Hindlimb muscle (tissue), 1 donor: ENCODE data around the gene ONECUT1. TPM values are rescaled to one million over a fixed set of nuclear protein-coding genes. Genes with fewer than 3 reads are reported as not detected.

Experiments
- DNase-seq: peaks from one replicate; pipeline ENCODE4 v3.0.0-alpha.2; 2013
- polyA plus RNA-seq: library from polyadenylated mRNA; unstranded; fragments of 120-200 nt; gene quantifications from one replicate; pipeline ENCODE4 v1.2.1, GENCODE V29; 2013; ENCODE audit not compliant: insufficient read length

Gene ONECUT1
- polyA plus RNA-seq, 1 donor, result not detected

DNA sequence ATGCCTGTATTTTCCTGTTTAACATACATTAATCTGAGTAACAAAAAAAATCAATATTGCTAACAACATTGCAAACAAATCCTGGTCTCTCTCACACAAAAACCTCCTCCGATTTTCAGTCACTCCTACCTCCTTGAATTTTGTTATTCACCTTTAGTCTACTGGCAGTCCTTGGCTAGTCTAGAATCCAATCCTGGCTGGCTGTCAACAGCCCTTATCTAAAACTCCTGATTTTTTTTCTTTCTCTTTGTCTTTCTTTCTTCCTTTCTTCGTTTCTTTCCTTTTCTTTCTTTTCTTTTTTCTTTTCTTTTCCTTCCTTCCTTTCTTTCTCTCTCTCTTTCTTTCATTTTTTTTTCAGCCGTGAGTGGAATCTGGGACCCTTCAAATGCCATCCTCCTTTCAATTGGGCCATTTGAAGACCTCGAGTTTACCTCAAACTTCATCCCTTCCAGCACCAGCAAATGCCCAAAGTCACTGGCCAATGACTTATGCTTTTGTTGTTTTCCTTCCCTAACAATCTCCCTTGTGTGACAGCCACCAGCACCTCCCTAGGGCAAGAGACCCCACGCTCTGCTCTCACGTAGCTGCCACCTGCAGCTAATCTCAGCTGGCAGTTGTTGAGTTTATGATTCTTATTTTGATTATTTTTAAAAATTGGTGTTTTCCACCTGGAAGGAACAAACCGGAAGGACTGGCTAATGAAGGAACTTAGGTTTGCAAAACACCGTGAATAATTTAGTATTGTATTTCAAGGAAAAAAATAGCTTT, 6.8 kb upstream of the ONECUT1 start:
- DNase-seq, result no peak

DNA sequence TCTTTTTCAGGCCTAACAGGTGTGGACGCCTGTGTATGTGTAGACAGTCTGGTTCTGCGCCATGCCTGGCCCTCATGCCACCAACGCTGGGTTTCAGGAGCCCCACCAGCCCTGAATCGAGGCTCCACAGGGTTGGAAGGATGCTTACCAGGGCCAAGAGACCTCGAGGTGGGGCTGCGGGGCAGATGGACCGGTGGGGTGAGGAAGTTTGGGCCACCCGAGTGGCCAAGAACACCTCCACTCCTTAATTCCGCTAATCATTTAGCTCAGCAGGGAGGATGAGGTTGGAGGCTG, 6.0 kb upstream of the ONECUT1 start:
- DNase-seq, result no peak

- DNase-seq, result no peak
Measured at GRCh38 chr15:52795464-52796227, 5.5 kb upstream of the ONECUT1 start.

- no peak for DNase-seq
Measured at GRCh38 chr15:52794665-52795463, 4.7 kb upstream of the ONECUT1 start.

DNA sequence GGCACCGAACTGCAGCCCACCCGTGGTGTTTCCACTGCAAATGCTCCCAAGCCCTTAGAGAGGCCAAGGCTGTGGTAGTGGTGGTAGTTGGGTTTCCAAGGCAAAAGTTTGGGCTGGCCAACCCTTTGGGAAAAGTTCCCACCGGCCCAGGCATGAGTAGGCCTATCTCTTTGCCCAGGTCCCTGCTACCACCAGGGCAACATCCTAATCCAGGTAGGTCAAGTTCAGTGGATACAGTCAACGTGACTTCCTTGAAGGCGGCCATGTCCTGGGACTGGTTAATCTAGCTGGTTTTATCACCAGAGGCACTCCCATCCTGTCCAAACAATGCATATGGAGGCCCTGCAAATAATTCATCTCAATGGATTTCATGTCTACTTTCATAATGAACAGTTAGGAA, 1.6 kb upstream of the ONECUT1 start:
- DNase-seq, result no peak

DNA sequence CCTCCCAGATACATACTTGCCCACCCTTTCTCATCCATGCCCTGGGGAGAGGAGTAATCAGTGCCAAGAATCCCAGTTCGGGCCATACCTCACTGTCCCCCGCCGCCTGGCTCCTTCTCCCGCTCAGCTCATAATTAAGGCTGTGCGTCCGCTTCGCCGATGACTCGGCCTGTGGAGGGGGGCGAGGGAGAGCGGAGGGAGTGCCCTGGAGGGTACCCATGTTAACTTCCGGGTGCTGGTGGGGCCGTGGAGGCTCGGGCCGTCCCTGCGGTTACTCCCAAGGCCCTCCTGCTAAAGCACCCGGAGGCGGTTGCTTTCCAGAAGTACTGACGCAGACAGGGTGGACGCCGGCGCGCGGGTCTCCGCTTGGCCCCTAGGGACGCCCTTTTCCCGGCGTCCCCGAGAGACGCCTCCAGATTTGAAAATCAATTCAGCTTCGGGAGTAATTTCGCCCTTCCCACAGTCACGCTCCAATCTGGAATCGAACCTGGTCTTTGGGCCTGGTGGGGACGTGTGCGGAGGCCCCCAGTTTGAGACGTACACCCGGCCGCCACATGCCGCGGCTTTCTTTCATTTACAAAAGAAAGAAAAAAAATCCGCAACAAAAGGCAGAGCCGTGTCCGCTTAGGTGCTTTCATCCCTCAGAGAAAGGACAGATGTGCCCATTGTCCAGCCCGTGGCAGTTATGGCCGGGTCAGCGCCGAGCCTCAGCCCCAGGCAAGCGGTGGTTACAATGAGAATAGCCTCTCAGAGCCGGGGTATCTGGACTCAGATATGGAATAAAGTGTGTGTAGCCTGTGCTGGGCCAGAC, 1.0 kb upstream of the ONECUT1 start:
- DNase-seq, result no peak

GRCh38 chr15:52789601-52790168, 451 bp downstream of the ONECUT1 start:
- no peak for DNase-seq

GRCh38 chr15:52789008-52789600, 1.0 kb downstream of the ONECUT1 start:
- DNase-seq, result no peak

DNA sequence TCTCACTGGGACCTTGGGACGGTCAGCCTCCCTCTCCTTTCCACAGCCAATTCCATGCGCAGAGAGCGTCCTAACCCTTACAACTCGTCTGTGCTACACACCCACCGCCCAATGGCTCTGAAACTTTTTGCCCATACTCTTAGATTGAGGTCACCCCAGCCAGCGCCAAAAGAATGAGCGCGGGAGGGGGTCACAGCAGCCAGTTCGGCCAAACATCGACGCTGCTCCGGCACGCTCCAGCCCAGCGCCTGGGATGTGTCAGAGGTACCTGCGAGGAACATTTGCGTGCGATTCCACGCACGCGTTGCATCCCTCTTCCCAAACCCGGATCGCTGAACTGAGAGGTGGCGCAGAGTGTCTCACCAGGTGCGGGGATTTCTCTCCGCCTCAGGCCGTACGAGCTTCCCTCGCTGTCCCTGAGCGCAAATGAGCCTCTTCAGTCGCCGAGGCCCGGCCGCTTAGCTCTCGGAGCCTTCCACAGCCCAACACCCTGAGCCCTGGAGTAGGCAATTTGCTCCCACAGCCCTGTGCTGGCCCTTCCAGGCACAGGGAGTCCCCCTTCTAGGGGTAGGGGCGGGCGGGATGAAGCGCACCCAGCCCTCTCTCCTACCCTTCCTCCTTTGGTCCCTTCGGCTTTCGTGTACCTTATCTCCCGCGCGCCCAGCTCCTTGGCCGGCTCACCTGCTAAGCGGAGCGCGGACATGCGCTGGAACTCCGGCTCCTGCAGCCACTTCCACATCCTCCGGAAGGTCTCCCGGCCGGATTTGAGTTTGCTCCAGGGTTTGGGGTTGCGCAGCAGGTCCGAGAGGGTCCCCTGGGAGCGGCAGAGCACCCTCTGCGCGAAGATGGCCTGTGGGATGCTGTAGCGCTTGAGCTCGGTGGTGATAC, 1.8 kb downstream of the ONECUT1 start:
- no peak for DNase-seq

GRCh38 chr15:52787549-52788098, 2.5 kb downstream of the ONECUT1 start:
- DNase-seq, result no peak

- no peak for DNase-seq
Measured at GRCh38 chr15:52787123-52787503, 3.0 kb downstream of the ONECUT1 start.

DNA sequence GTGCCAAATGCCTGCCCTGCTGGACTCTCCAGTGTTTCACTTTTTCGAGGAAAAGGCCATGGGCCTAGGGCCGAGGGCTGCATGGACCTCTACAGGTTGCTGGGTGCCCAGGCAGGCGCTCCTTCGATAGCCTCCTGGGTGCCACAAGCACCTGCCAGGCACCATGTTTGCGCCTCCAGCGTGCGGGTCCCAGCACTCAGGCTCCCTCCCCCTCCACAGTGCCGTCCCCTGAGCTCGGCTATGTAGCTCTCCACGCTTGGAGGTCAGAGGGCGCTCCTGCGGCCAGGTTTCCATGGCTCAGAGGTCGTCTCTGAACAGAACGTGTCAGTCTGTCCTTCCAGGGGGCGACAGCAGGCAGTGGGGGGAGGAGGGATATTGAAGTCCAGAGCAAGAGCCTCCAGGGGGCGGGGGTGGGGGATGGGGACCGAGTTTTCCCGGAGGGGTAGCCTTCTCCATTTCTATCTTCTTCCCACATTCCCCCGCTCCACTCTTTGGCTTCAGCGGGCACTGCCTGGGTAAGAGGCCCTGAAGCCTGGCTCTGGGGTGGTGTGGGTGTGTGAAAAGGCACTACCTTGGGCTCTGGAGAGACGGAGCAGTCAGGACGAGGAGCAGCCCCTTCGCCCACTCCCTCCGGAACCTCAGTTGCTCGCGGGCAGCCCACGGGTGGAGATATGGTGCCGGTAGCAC, 3.6 kb downstream of the ONECUT1 start:
- no peak for DNase-seq

DNA sequence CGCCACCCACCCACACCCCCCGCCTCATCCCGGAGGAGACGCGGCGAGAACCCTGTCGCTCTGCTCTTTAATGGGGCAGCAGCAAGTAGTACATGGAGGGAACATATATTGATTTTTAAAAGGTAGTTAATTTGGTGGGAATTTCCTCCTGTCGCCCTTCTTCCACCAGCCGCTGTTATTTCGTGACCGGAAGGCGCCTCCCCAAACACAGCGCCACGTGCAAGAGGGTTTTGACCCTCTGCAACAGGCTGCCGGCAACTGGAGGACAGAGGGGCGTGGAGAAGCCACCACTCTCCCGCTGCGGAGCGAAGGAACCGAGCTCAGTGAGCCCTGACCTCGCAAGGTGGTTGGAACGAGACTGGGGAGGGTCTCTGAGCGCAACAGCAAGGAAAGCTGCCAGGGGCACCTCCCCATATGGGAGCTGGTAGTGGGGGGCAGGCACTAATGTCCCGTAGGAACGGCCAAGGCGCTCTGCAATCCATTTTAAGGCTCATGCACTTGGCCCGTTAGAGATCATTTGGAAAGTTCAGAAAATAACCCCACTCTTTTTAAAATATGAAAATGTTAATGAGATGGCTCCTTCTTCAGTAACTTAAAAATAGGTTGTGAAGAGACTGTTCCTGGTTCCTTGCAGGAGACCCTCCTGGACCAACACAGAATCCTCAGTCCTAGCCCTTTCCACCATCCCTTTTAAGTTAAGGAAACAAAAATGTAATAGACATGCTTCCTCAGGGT, 4.3 kb downstream of the ONECUT1 start:
- no peak for DNase-seq

- no peak for DNase-seq
Measured at GRCh38 chr15:52784799-52785671, 5.1 kb downstream of the ONECUT1 start.

- no peak for DNase-seq
Measured at GRCh38 chr15:52783929-52784798, 6.0 kb downstream of the ONECUT1 start.

DNA sequence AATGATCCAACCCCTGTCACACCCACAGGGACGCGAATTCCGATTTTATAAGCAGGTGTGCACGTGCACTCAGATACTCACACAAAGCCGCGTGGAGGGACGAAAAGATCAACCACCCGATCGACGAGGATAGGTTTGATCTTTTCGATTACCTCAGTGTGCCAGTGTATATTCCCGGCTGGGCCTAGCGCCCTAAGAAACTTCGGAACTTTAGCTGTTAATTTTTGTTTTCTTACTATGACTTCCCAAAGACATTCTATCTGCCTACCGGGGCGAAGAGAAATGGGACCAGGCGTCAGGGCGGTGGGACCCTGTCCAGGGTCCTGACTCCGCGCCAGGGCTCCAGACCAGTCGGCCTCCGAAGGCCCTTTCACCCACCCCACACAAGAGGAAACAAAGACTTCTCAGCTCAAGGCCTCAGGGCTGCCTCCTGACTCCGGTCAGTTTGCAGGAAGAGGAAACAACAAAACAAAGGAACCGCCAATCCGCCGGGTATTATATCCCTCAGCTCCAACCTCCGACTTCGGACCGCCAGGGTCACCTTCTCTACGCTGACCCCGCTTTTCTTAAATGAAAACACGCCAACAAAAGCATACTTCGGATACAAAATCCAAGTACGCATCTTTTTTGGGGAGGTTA, 6.8 kb downstream of the ONECUT1 start:
- no peak for DNase-seq

GRCh38 chr15:52782514-52782913, 7.6 kb downstream of the ONECUT1 start:
- DNase-seq, result no peak
